Brain microvascular endothelial cell (primary cell): ENCODE measurements around the gene PPP2R2C.

Experiments used
- DNase-seq: peaks from one replicate; pipeline ENCODE4 v3.0.0-alpha.2; 2020
- H3K27ac ChIP-seq: fragments of 250-450 bp; sonication (Bioruptor Pico); 2 replicates; pipeline ENCODE4 v1.5.1; 2020; ENCODE audit warnings: mild to moderate bottlenecking, moderate library complexity
- H3K27me3 ChIP-seq: fragments of 250-450 bp; sonication (Bioruptor Pico); replicated peaks from 2 replicates; pipeline ENCODE4 v1.5.1; 2020; ENCODE audit warnings: mild to moderate bottlenecking
- H3K36me3 ChIP-seq: fragments of 250-450 bp; sonication (Bioruptor Pico); replicated peaks from 2 replicates; pipeline ENCODE4 v1.5.1; 2020; ENCODE audit warnings: mild to moderate bottlenecking
- H3K4me3 ChIP-seq: 2 replicates; pipeline ENCODE4 v1.5.1; 2011; ENCODE audit warnings: low read depth, mild to moderate bottlenecking, control low read depth, low read length, moderate library complexity
- CTCF ChIP-seq: IDR thresholded peaks from 2 replicates; pipeline ENCODE4 v1.5.1; 2011; ENCODE audit warnings: low read depth, mild to moderate bottlenecking, moderate library complexity, low read length, control low read depth, inconsistent platforms; ENCODE audit errors: missing control alignments
- in situ Hi-C: cut with HindIII; loops from 2 replicates; pipeline ENCODE4 v1.10.0; 2017; ENCODE audit warnings: low sequenced_read_pairs, low pct_ligation_motif_present

Gene PPP2R2C

GRCh38 chr4:6271206-6271605 is 201.2 kb downstream of the PPP2R2C start:
- no peak for DNase-seq
- Histone ChIP-seq H3K4me3 (no peak overlapping the region), H3K27me3 (no peaks in the 10 kb centered on the region), H3K27ac (no peak overlapping the region), H3K36me3 (no peaks in the 10 kb centered on the region)
- in situ Hi-C loops, result no loop called here
- TF ChIP-seq CTCF, result no peak

GRCh38 chr4:6270636-6271121 is 201.7 kb downstream of the PPP2R2C start:
- no peak for DNase-seq
- no peaks in the 10 kb centered on the region for H3K27me3 ChIP-seq
- in situ Hi-C loops, result no loop called here

More at GRCh38 chr4:6270636-6271121, 201.7 kb downstream of the PPP2R2C start:
- TF ChIP-seq CTCF, result no peak
- Histone ChIP-seq H3K4me3 (peak overlapping the region; percentile 74), H3K27ac (no peak overlapping the region), H3K36me3 (no peaks in the 10 kb centered on the region)
